Spleen (tissue), 11 donors: ENCODE results near the gene TMIE. TPM values are rescaled to one million over a fixed set of nuclear protein-coding genes. Genes with fewer than 3 reads are reported as not detected.
"Not testable (repeated sequence)": the region's sequence is repeated elsewhere in the genome, so short reads cannot be mapped to it uniquely, and the experiment has no call there.

Experiments
- DNase-seq: peaks from one replicate; pipeline ENCODE4 v3.0.0-alpha.2; 2020
- H3K27ac ChIP-seq, 8 donors: fragments of 200-600 bp; sonication (generic) in 7 of 8; 1 replicate in 4 of 8; 2 replicates in 4 of 8; pipeline versions ENCODE4 v1.5.0 to v1.8.0; 2016 to 2021; ENCODE audit warnings: inconsistent platforms in 4 of 8, mild to moderate bottlenecking in 4 of 8, moderate library complexity in 1 of 8
- H3K27me3 ChIP-seq, 7 donors: fragments of 200-600 bp; sonication (generic) in 6 of 7; replicated peaks in 1 of 7; 1 replicate in 4 of 7; 2 replicates in 3 of 7; pipeline versions ENCODE4 v1.5.0 to v1.8.0; 2016 to 2021; ENCODE audit warnings: inconsistent platforms in 3 of 7, mild to moderate bottlenecking in 1 of 7
- H3K36me3 ChIP-seq, 6 donors: fragments of 200-600 bp; sonication (generic) in 5 of 6; 1 replicate in 4 of 6; 2 replicates in 2 of 6; pipeline versions ENCODE4 v1.5.0 to v1.8.0; 2016 to 2021; ENCODE audit warnings: inconsistent platforms in 2 of 6
- H3K4me1 ChIP-seq, 6 donors: fragments of 200-600 bp; sonication (generic) in 5 of 6; 1 replicate in 3 of 6; 2 replicates in 3 of 6; pipeline versions ENCODE4 v1.5.0 to v1.8.0; 2016 to 2021; ENCODE audit warnings: inconsistent platforms in 3 of 6
- H3K4me3 ChIP-seq, 8 donors: fragments of 200-600 bp; sonication (generic) in 7 of 8; 1 replicate in 4 of 8; 2 replicates in 4 of 8; pipeline versions ENCODE4 v1.5.0 to v1.8.0; 2016 to 2021; ENCODE audit warnings: inconsistent platforms in 4 of 8, mild to moderate bottlenecking in 4 of 8, moderate library complexity in 2 of 8
- H3K9me3 ChIP-seq, 8 donors: fragments of 200-600 bp; sonication (generic) in 7 of 8; 1 replicate in 4 of 8; 2 replicates in 4 of 8; pipeline versions ENCODE4 v1.5.0 to v1.8.0; 2016 to 2021; ENCODE audit warnings: inconsistent platforms in 4 of 8
- POLR2A ChIP-seq, 3 donors: fragments of 450-650 bp; IDR thresholded peaks; one replicate each; pipeline ENCODE4 v1.5.1; 2017; ENCODE audit warnings: antibody characterized with exemption in 3 of 3, mild to moderate bottlenecking in 1 of 3
- POLR2AphosphoS5 ChIP-seq, 3 donors: sonication (generic); formaldehyde crosslinking; IDR thresholded peaks; one replicate each; pipeline ENCODE4 v1.5.1; 2017; ENCODE audit warnings: antibody characterized with exemption in 3 of 3
- WGBS, 5 donors: extraction: QIAGEN DNeasy Blood & Tissue Kit in 3 of 5; methylation state at CpG; one replicate each; pipeline versions ENCODE4 v1.1.5 to v1.1.7; 2013 to 2018; 5-methylcytosine and 5-hydroxymethylcytosine counted together
- intact Hi-C: fragments of 100-400 bp; cut with DNase I; formaldehyde crosslinking; loops from one replicate; pipeline ENCODE4 v1.15.0; 2023; ENCODE audit warnings: low total_unique reads
- polyA plus RNA-seq, 3 donors: library from polyadenylated mRNA; stranded (reverse); fragments of 200-250 nt; gene quantifications; one replicate each; pipeline ENCODE4 v1.2.1, GENCODE V29; 2013
- total RNA-seq, 7 donors: library from RNA; depleted of rRNA in 3 of 7; stranded (reverse); fragments of >200 nt in 3 of 7; fragmentation: NEBNext Ultra II Directional in 4 of 7; extraction: Animal tissue kit (Norgen Biotek cat#: 25700) in 4 of 7; gene quantifications; one replicate each; pipeline versions ENCODE4 v1.1.0 to v1.2.1, GENCODE V29; 2016 to 2021
- TF ChIP-seq, protein P1 (sequence below), 11 experiments: fragments of 200-600 bp in 7 of 11; fragments of 450-650 bp in 4 of 11; sonication (generic) in 4 of 11; IDR thresholded peaks in 8 of 11; conservative IDR thresholded peaks in 3 of 11; 1 replicate in 7 of 11; 2 replicates in 4 of 11; pipeline versions ENCODE4 v1.4.0 to v1.8.0; 2016 to 2021; ENCODE audit warnings: antibody characterized with exemption in 11 of 11, inconsistent platforms in 4 of 11, mild to moderate bottlenecking in 1 of 11
- donor health status: healthy with polysubstance abuse.
- donor health status: DM: no; HTN: no; CAD: no; lungs with moderate emphysema.
- donor health status: DM: no; HTN: no; CAD: no.
- donor health status: Bipolar disorder and iron deficiency.
- donor health status: healthy.
- donor health status: DM: no; HTN: no; CAD: no.
- donor health status: DM: yes; HTN: yes; CAD: no.

Gene TMIE
- total and polyA plus RNA-seq, 10 donors = 0.23 to 1.6 (median 0.67) TPM; not detected in 2

DNA sequence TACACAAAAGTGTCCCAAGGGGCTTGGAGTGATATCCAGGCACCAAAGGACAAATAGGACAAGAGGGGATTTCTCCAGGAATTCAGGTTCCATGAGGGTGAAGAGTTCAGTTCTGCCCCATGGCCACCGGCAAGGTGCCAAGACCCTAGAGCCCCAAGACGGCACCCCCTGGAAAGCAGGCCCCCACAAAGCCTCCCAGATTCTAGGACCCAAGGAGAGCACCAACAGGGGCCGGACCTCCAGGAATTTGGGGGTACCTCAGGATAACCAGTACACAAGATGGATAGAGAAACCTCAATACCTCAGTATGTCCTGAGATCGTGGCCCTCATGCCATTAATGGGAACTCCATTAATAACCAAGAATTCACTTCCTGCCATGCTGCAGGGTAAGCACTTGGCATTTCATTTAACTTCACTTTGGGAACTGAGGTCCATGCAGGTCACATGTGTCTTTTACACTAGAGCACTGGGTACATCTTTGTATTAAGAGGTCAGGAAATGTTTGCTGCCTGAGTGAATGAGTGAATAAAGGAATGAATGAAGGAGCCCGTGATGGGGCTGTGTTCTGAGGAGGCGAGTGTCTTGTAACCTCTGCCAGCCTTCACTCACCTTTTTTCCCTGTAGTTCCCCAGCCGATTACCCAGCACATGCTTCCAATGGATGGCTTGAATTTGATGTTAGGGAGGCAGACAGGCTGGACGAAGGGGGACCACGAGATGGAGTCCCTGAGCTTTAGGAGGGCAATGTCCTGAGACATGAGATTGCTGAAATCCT lies 32.0 kb downstream of the TMIE start:
- WGBS, 5 donors = 71 to 83% (median 81%) methylated on average over 9 of the region's 9 CpGs
- Histone ChIP-seq H3K36me3 (no peaks in the 10 kb centered on the region), H3K27ac (no peak overlapping the region), H3K9me3 (no peaks in the 10 kb centered on the region), H3K4me3 (no peak overlapping the region), H3K27me3 (peaks cover 0 to 34% (median 0%) of the 10 kb centered on the region in 7 donors), H3K4me1 (no peaks in the 10 kb centered on the region)
- DNase-seq = peak; percentile 32
- intact Hi-C loops = no loop called here
- TF ChIP-seq POLR2AphosphoS5 (IDR thresholded peaks at IDR 0.05) (no peak), POLR2A (IDR thresholded peaks at IDR 0.05) (no peak)
- TF ChIP-seq, protein P1, sequence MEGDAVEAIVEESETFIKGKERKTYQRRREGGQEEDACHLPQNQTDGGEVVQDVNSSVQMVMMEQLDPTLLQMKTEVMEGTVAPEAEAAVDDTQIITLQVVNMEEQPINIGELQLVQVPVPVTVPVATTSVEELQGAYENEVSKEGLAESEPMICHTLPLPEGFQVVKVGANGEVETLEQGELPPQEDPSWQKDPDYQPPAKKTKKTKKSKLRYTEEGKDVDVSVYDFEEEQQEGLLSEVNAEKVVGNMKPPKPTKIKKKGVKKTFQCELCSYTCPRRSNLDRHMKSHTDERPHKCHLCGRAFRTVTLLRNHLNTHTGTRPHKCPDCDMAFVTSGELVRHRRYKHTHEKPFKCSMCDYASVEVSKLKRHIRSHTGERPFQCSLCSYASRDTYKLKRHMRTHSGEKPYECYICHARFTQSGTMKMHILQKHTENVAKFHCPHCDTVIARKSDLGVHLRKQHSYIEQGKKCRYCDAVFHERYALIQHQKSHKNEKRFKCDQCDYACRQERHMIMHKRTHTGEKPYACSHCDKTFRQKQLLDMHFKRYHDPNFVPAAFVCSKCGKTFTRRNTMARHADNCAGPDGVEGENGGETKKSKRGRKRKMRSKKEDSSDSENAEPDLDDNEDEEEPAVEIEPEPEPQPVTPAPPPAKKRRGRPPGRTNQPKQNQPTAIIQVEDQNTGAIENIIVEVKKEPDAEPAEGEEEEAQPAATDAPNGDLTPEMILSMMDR (IDR thresholded peaks at IDR 0.05 in 8 of 11, conservative IDR thresholded peaks at IDR 0.05 in 3 of 11) = no peak

DNA sequence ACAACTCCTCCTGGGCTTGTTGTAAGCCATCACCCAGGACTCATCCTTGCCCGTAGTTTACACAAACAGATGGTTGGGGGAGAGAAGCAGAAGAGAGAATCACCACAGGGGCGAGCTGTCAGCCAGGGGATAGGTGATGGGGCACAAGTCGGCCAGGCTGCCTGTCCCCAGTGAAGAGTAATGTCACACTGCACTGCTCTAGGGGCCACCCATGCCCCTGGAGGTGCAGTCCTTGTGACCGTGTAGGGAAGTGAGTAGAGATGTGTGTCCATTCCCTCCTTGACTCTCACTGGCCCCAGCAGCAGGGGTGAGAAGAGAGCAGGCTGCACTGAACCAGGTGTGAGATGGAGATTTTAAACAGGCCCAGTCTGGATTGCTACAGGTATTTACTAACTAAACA lies 33.6 kb downstream of the TMIE start:
- no peak for TF ChIP-seq POLR2A (IDR thresholded peaks at IDR 0.05)
- TF ChIP-seq, protein P1 (IDR thresholded peaks at IDR 0.05 in 8 of 11, conservative IDR thresholded peaks at IDR 0.05 in 3 of 11) = no peak
- TF ChIP-seq POLR2AphosphoS5 (IDR thresholded peaks at IDR 0.05) = no peak
- DNase-seq = peak; percentile 25
- intact Hi-C loops = no loop called here

DNA sequence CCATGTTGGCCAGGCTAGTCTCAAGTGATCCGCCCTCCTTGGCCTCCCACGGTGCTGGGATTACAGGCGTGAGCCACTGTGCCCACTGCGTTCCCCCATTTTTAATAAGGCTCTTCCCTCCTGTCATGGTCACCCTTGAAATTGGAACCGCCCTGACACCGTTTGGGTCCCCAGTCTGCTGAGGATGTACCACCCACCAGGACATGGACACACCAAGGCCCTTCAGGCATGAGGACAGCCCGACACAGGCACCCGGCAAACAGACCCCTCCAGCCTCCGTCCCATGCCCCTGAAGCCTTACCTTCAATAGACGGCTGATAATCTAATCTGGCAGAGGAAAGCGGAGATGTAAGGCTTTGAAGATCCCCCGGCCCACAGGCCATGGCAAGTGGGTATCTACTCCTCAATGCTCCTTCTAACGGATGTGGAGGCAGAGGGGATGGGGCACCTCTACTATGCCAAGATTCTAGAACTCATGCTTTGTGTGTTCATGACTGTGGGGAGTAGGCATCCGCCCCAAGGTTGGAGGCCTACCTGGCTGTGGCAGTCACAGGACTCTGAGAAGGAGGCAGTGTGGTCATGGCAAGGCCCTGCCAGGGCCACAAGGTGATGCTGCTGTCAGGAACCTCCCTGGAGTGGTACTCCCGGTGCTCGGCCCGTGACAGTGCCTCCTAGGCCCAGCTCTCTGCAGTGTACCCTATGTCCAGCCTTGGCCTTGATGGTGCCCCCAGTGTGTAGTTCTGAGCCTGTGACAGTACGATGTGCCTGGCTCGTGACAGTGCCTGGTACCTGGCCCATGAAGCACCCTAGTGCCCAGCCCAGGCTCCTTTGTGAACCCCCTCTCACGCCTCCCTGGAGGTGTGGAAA lies 35.0 kb downstream of the TMIE start:
- 80 to 93% (median 89%) methylated on average over 19 to 20 of the region's 20 CpGs for WGBS, 5 donors
- H3K4me1 ChIP-seq = no peaks in the 10 kb centered on the region
- H3K27ac ChIP-seq = no peak overlapping the region
- no peak overlapping the region for H3K4me3 ChIP-seq
- no peaks in the 10 kb centered on the region for H3K9me3 ChIP-seq
- TF ChIP-seq POLR2AphosphoS5 (IDR thresholded peaks at IDR 0.05) = no peak
- TF ChIP-seq, protein P1 (IDR thresholded peaks at IDR 0.05 in 8 of 11, conservative IDR thresholded peaks at IDR 0.05 in 3 of 11) = no peak
- no peak for TF ChIP-seq POLR2A (IDR thresholded peaks at IDR 0.05)
- intact Hi-C loops = no loop called here
- peak; percentile 62 for DNase-seq
- H3K36me3 ChIP-seq = no peaks in the 10 kb centered on the region
- H3K27me3 ChIP-seq = peaks cover 0 to 28% (median 0%) of the 10 kb centered on the region in 7 donors

More for the DNA sequence above, 33.6 kb downstream of the TMIE start:
- no peak overlapping the region for H3K27ac ChIP-seq
- H3K4me3 ChIP-seq = no peak overlapping the region
- H3K9me3 ChIP-seq = no peaks in the 10 kb centered on the region
- peaks cover 0 to 28% (median 0%) of the 10 kb centered on the region in 7 donors for H3K27me3 ChIP-seq
- no peaks in the 10 kb centered on the region for H3K36me3 ChIP-seq
- H3K4me1 ChIP-seq = no peaks in the 10 kb centered on the region
- 64 to 89% (median 71%) methylated on average over 4 of the region's 4 CpGs for WGBS, 5 donors

DNA sequence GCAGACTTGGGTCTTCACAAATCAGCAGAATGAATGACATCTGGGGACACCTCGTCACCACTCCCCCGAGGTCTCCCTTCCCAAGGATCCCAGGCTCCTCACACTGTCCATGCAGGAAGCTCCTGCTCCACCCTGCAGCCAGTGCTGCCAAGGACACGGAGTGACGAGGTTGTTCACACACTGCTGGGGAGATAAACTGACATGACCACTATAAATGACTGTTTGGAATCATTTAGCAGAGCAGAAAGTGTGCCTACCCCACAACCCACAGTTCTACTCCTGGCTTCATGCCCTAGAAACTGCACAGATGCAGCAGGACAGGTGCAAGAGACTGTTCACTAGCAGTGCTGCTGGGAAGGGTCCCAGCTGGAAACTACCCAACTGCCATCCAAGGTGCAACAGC lies 36.1 kb downstream of the TMIE start:
- DNase-seq = peak; percentile 29
- 65 to 72% (median 67%) methylated on average over 4 of the region's 4 CpGs for WGBS, 5 donors
- TF ChIP-seq POLR2A (IDR thresholded peaks at IDR 0.05) = no peak

DNA sequence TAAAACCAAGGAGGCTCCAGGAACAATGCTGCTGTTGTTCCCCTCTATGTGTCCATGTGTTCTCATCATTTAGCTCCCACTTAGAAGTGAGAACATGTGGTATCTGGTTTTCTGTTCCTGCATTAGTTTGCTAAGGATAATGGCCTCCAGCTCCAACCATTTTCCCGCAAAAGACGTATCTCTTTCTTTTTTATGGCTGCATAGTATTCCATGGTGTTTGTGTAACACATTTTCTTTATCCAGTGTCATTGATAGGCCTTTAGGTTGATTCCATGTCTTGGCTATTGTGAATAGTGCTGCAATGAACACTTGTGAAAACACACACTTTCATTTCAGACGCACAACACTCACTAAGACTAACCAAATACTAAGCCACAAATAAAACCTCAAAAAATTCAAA lies 38.4 kb downstream of the TMIE start:
- DNase-seq, H3K27ac ChIP-seq, H3K4me1 ChIP-seq, intact Hi-C loops, H3K9me3 ChIP-seq, H3K36me3 ChIP-seq, H3K4me3 ChIP-seq: not testable (repeated sequence)
- H3K27me3 ChIP-seq = peaks cover 0 to 20% (median 0%) of the 10 kb centered on the region in 7 donors
- 93 to 99% (median 96%) methylated on average over 3 of the region's 3 CpGs for WGBS, 5 donors

More for the DNA sequence above, 36.1 kb downstream of the TMIE start:
- Histone ChIP-seq H3K36me3 (no peaks in the 10 kb centered on the region), H3K9me3 (no peaks in the 10 kb centered on the region), H3K4me1 (no peaks in the 10 kb centered on the region), H3K27ac (no peak overlapping the region), H3K27me3 (peaks cover 0 to 28% (median 0%) of the 10 kb centered on the region in 7 donors), H3K4me3 (no peak overlapping the region)
- intact Hi-C loops = no loop called here
